GM19463 (cell line): ENCODE measurements around the gene HOTAIR.

Experiments
- ATAC-seq: cut with Tn5 transposase; IDR thresholded peaks from one replicate; pipeline ENCODE4 v1.9.1; 2021; ENCODE audit warnings: mild to moderate bottlenecking, moderate library complexity; ENCODE audit not compliant: unreplicated experiment

The HOTAIR gene

GRCh38 chr12:53931844-53932581, 42.7 kb downstream of the HOTAIR start:
- no peak for ATAC-seq

- no peak for ATAC-seq
Observed at GRCh38 chr12:53930591-53931255, 44.0 kb downstream of the HOTAIR start.

DNA sequence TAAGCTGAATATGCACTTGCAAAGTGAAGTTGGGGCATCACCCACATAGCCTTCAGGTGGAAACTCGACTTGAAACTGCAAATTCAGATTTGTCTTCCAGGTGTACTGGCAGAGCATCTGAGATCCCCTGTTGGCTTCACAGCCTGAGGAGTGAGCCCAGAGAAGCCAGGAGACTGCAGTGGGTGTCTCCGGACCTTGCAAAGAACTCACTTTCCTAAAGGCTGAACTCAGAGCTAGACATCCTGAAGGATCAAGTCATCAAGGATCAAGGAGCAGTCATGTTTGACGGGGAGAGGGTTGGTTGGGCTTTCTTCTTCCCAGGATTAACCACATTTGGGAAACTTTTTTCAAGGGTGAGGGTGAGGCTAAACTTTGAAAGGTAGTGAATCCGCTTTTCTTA, 45.2 kb downstream of the HOTAIR start:
- no peak for ATAC-seq

- ATAC-seq: no peak
Observed at GRCh38 chr12:53928054-53928835, 46.5 kb downstream of the HOTAIR start.

GRCh38 chr12:53927220-53928029, 47.3 kb downstream of the HOTAIR start:
- ATAC-seq: no peak

GRCh38 chr12:53924521-53925405, 50.0 kb downstream of the HOTAIR start:
- ATAC-seq: no peak

DNA sequence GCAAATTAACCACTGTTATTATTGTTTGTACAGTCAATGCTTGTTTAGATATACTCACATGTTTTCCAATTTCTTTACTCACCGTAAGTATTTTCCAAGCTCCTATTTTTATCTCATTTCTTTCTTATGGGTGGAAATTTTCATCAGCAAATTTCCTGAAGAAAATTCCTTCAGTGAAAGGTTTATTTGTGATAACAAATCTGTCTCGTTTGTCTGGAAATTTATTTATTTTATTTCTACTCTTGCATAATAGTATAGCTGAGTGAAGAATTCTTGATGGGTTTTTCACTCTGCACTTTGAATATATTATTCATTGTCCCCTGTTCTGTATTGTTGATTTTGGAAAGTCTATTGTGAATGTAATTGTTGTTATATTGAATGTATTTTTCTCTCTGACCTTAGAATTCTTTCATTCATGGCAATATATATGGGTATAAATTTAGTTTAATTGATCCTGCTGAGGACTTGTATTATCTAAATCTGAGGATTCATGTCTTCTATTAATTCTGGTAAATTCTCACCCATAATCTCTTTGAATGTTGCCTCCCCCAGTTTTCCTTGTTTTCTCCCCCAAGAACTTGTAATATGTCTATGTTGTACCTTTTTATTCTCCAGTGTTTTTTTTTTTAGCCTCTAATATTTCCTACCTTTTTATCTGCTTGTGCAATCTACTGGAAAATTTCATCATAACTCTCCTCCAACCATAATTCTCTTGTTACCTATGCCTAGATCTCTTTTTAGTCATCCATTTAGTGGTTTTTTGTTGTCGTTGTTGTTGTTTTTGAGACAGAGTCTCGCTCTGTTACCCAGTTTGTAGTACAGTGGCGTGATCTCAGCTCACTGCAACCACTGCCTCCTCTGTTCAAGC, 57.7 kb downstream of the HOTAIR start:
- no peak for ATAC-seq
